Neutrophil (primary cell): ENCODE data around the gene TSHZ3.

Source experiments
- H3K27ac ChIP-seq: fragments of 200-600 bp; sonication (generic); 2 replicates; pipeline ENCODE4 v1.5.1; 2016; ENCODE audit warnings: mild to moderate bottlenecking, moderate library complexity
- H3K27me3 ChIP-seq: fragments of 200-600 bp; sonication (generic); 2 replicates; pipeline ENCODE4 v1.6.0; 2016; ENCODE audit warnings: mild to moderate bottlenecking
- H3K36me3 ChIP-seq: fragments of 200-600 bp; sonication (generic); 2 replicates; pipeline ENCODE4 v1.5.1; 2017
- H3K4me1 ChIP-seq, 2 experiments: fragments of 200-600 bp in 1 of 2; sonication (generic) in 1 of 2; 1 replicate in 1 of 2; 2 replicates in 1 of 2; pipeline versions ENCODE4 v1.5.1 to v1.6.1; 2013 to 2016; ENCODE audit warnings: low read depth in 1 of 2, low read length in 1 of 2, mild to moderate bottlenecking in 1 of 2, moderate library complexity in 1 of 2; ENCODE audit not compliant: control insufficient read depth in 1 of 2, insufficient read depth in 1 of 2
- H3K4me3 ChIP-seq, 2 experiments: fragments of 200-600 bp in 1 of 2; sonication (generic) in 1 of 2; 1 replicate in 1 of 2; 2 replicates in 1 of 2; pipeline ENCODE4 v1.5.1; 2013 to 2016; ENCODE audit warnings: low read depth in 1 of 2, low read length in 1 of 2, mild to moderate bottlenecking in 1 of 2, moderate library complexity in 1 of 2
- H3K9me3 ChIP-seq: fragments of 200-600 bp; sonication (generic); 2 replicates; pipeline ENCODE4 v1.5.1; 2016
- CTCF ChIP-seq: fragments of 200-600 bp; sonication (generic); IDR thresholded peaks from 2 replicates; pipeline ENCODE4 v1.5.1; 2016; ENCODE audit warnings: antibody characterized with exemption

The TSHZ3 gene

GRCh38 chr19:31378404-31378803 is 29.2 kb upstream of the TSHZ3 start:
- Histone ChIP-seq H3K4me3 (no peak overlapping the region), H3K36me3 (no peaks in the 10 kb centered on the region), H3K9me3 (no peaks in the 10 kb centered on the region), H3K4me1 (no peaks in the 10 kb centered on the region), H3K27me3 (peaks cover 13% of the 10 kb centered on the region), H3K27ac (no peak overlapping the region)
- no peak for TF ChIP-seq CTCF

GRCh38 chr19:31377736-31378135 is 28.5 kb upstream of the TSHZ3 start:
- peaks cover 13% of the 10 kb centered on the region for H3K27me3 ChIP-seq
- no peak overlapping the region for H3K4me3 ChIP-seq
- H3K27ac ChIP-seq = no peak overlapping the region
- H3K36me3 ChIP-seq = no peaks in the 10 kb centered on the region
- H3K9me3 ChIP-seq = no peaks in the 10 kb centered on the region
- H3K4me1 ChIP-seq = no peaks in the 10 kb centered on the region
- TF ChIP-seq CTCF = no peak

GRCh38 chr19:31372246-31372781 is 23.1 kb upstream of the TSHZ3 start:
- H3K4me1 ChIP-seq = no peaks in the 10 kb centered on the region
- no peaks in the 10 kb centered on the region for H3K9me3 ChIP-seq
- H3K36me3 ChIP-seq = no peaks in the 10 kb centered on the region
- H3K27ac ChIP-seq = no peak overlapping the region
- no peak for TF ChIP-seq CTCF
- H3K4me3 ChIP-seq = no peak overlapping the region
- H3K27me3 ChIP-seq = peaks cover 4% of the 10 kb centered on the region

DNA sequence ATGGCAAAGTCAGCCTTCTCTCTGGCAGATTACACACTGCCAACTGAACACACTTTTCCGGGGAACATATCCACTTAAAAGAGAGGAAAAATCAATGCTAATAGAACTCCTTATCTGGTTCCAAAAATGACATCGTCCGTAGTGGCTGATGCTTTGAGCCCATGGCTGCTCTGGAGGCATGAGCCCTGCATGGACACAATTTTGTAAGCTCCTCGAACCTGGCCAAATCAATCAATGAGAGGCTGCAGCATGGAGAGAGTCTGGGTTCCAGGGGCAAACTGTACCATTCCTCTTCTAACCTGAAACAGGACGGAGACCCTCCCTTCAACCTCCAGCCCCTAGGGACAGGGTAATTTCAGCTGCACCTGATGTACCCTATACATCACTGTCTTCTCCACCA is 21.0 kb upstream of the TSHZ3 start:
- H3K27ac ChIP-seq = no peak overlapping the region
- peaks cover 19% of the 10 kb centered on the region for H3K27me3 ChIP-seq
- TF ChIP-seq CTCF = no peak
- no peaks in the 10 kb centered on the region for H3K4me1 ChIP-seq
- no peaks in the 10 kb centered on the region for H3K36me3 ChIP-seq
- H3K9me3 ChIP-seq = no peaks in the 10 kb centered on the region
- H3K4me3 ChIP-seq = no peak overlapping the region

DNA sequence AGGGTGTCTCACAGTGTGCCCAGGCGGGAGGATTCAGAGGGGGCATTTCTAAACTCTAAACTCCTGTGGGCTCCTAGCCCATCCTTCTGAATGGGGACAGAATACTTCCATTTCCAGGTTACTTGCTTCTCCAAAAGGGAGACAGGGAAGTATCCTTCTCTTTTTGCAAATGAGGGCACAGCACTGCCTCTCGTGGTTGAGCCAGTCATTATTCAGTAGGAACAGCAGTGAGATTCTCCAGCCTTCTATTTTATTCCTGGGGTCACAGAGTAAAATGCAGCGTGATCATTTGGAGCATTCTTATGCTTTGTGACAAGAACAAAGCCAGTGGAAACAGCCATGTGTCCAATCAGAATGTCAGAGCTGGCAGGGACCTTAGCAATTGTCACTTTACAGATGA is 15.7 kb upstream of the TSHZ3 start:
- Histone ChIP-seq H3K9me3 (no peaks in the 10 kb centered on the region), H3K36me3 (no peaks in the 10 kb centered on the region), H3K4me1 (no peaks in the 10 kb centered on the region), H3K27ac (no peak overlapping the region), H3K4me3 (no peak overlapping the region), H3K27me3 (peaks cover 63% of the 10 kb centered on the region)
- TF ChIP-seq CTCF = no peak

GRCh38 chr19:31361728-31362127 is 12.5 kb upstream of the TSHZ3 start:
- no peak for TF ChIP-seq CTCF
- Histone ChIP-seq H3K36me3 (no peaks in the 10 kb centered on the region), H3K9me3 (no peaks in the 10 kb centered on the region), H3K27ac (no peak overlapping the region), H3K27me3 (peaks cover 88% of the 10 kb centered on the region), H3K4me1 (peaks cover 0 to 6% of the 10 kb centered on the region in 2 experiments), H3K4me3 (no peak overlapping the region)
